HEK293T (cell line): ENCODE measurements around the gene OXCT2.
"Not testable (repeated sequence)": the region's sequence is repeated elsewhere in the genome, so short reads cannot be mapped to it uniquely, and the experiment has no call there.

ENCODE experiments used
- CTCF ChIA-PET: fragments of 350-600 bp; formaldehyde crosslinking; extraction: SDS; loops from one replicate; lab custom pipeline; 2021; ENCODE audit warnings: antibody characterized with exemption, inconsistent platforms; lab: Yijun Ruan, JAX
- POLR2A ChIA-PET: fragments of 350-600 bp; formaldehyde crosslinking; extraction: SDS; loops from one replicate; lab custom pipeline; 2020; ENCODE audit warnings: antibody characterized with exemption, inconsistent platforms; lab: Yijun Ruan, JAX
- DNase-seq: peaks from one replicate; pipeline ENCODE4 v3.0.0; 2012; ENCODE audit warnings: mixed read lengths; ENCODE audit errors: extremely low spot score
- ARNT ChIP-seq: fragments of 450-650 bp; IDR thresholded peaks from 2 replicates; pipeline ENCODE4 v1.6.1; 2017; ENCODE audit warnings: mild to moderate bottlenecking
- BHLHE40 ChIP-seq: fragments of 450-650 bp; IDR thresholded peaks from 2 replicates; pipeline ENCODE4 v1.6.1; 2016; ENCODE audit warnings: mild to moderate bottlenecking, moderate library complexity, borderline replicate concordance
- CTBP1 ChIP-seq: fragments of 450-650 bp; IDR thresholded peaks from 2 replicates; pipeline ENCODE4 v1.6.1; 2016; ENCODE audit warnings: borderline replicate concordance
- ELF4 ChIP-seq: fragments of 450-650 bp; IDR thresholded peaks from 2 replicates; pipeline ENCODE4 v1.6.1; 2017; ENCODE audit warnings: antibody characterized with exemption
- FOXA1 ChIP-seq: fragments of 450-650 bp; IDR thresholded peaks from 2 replicates; pipeline ENCODE4 v1.6.1; 2016; ENCODE audit warnings: mild to moderate bottlenecking
- FOXK2 ChIP-seq: fragments of 450-650 bp; IDR thresholded peaks from 2 replicates; pipeline ENCODE4 v1.6.1; 2016; ENCODE audit warnings: mild to moderate bottlenecking
- FOXM1 ChIP-seq: fragments of 450-650 bp; IDR thresholded peaks from 2 replicates; pipeline ENCODE4 v1.6.1; 2017; ENCODE audit warnings: mild to moderate bottlenecking, borderline replicate concordance
- HDGF ChIP-seq: fragments of 450-650 bp; IDR thresholded peaks from 2 replicates; pipeline ENCODE4 v1.6.1; 2017; ENCODE audit warnings: antibody characterized with exemption, borderline replicate concordance
- L3MBTL2 ChIP-seq: fragments of 450-650 bp; conservative IDR thresholded peaks from 2 replicates; pipeline ENCODE4 v1.6.1; 2016; ENCODE audit warnings: mild to moderate bottlenecking
- LEF1 ChIP-seq: fragments of 450-650 bp; IDR thresholded peaks from 2 replicates; pipeline ENCODE4 v1.6.1; 2017; ENCODE audit warnings: mild to moderate bottlenecking, borderline replicate concordance
- NFRKB ChIP-seq: fragments of 450-650 bp; IDR thresholded peaks from 2 replicates; pipeline ENCODE4 v1.6.1; 2016; ENCODE audit warnings: mild to moderate bottlenecking, moderate library complexity
- PKNOX1 ChIP-seq: fragments of 450-650 bp; IDR thresholded peaks from 2 replicates; pipeline ENCODE4 v1.6.1; 2016
- SP1 ChIP-seq: fragments of 450-650 bp; IDR thresholded peaks from 2 replicates; pipeline ENCODE4 v1.6.1; 2017
- SUZ12 ChIP-seq: fragments of 450-650 bp; IDR thresholded peaks from 2 replicates; pipeline ENCODE4 v1.6.1; 2016; ENCODE audit warnings: mild to moderate bottlenecking
- TARDBP ChIP-seq: fragments of 450-650 bp; IDR thresholded peaks from 2 replicates; pipeline ENCODE4 v1.6.1; 2016
- ZNF384 ChIP-seq: fragments of 450-650 bp; IDR thresholded peaks from 2 replicates; pipeline ENCODE4 v1.6.1; 2016

The OXCT2 gene

GRCh38 chr1:39771022-39771532 is at the start of gene OXCT2:
TSS of gene OXCT2 (minus strand) at chr1:39771348. CDS start at chr1:39771255, 93 bp downstream.
- POLR2A ChIA-PET, DNase-seq, CTCF ChIA-PET: not testable (repeated sequence)

DNA sequence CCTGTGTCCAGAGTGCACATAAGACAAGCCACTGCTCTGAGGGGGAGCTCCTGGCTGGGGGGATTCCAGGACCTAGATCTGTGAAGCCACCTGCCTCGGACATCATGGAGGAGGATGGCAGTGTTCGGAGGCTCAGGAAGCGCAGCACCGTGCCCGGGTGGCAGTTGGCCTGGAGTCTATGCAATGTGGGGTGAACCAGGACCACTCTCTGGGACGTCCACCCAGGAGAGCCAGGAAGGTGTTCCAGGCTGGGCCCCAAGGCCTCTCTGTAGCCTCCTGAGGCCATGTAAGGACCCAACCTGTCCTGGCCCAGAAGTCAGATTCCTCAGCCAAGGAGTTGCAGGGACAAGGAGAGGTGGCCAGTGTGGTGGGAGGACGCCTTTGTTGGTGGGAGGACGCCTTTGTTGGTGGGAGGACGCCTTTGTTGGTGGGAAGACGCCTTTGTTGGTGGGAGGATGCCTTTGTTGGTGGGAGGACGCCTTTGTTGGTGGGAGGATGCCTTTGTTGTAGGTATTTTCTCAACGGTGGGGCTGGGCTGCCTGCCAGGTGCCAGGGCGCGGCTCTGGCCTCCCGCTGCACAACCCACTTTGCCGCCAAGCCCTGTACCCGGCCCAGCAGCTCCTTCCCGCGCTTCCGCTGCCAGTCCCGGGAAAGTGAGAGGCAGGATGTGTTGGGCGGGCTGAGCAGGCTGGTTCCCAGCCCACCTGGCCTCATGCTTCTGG is 48.1 kb upstream of the OXCT2 start:
- DNase-seq = no peak
- TF ChIP-seq SUZ12 = no peak
- no peak for TF ChIP-seq FOXA1
- no peak for TF ChIP-seq ELF4
- CTCF ChIA-PET = interaction anchor here (0.6 to 0.9 kb wide), 2 partner anchors 101 to 155 kb away, joined by 3 read pairs; no protein-coding TSS in a partner anchor
- POLR2A ChIA-PET = no interaction called here

GRCh38 chr1:39818482-39818881 is 47.3 kb upstream of the OXCT2 start:
- CTCF ChIA-PET = interaction anchor here (2.4 kb wide), 1 partner anchor 83 kb away, joined by 11 read pairs; the partner anchor contains the start of gene MYCL
- DNase-seq = no peak
- TF ChIP-seq LEF1 (no peak), SUZ12 (no peak), HDGF (no peak)
- POLR2A ChIA-PET = no interaction called here

- CTCF ChIA-PET = interaction anchor here (0.6 to 2.4 kb wide), 7 partner anchors 14 to 157 kb away, joined by 3 to 11 read pairs (median 4); partner anchors contain the start of gene MYCL
- not testable (repeated sequence) for DNase-seq
- POLR2A ChIA-PET = interaction anchor here (0.6 kb wide), 1 partner anchor 102 kb away, joined by 3 read pairs; no protein-coding TSS in a partner anchor
Measured at GRCh38 chr1:39817091-39817932, 46.2 kb upstream of the OXCT2 start.

- DNase-seq = peak; percentile 80
- TF ChIP-seq TARDBP (no peak), FOXK2 (no peak), FOXM1 (no peak), ELF4 (no peak), FOXA1 (no peak)
- CTCF ChIA-PET = interaction anchor here (0.6 to 2.8 kb wide), 8 partner anchors 21 to 216 kb away, joined by 3 to 12 read pairs (median 5); partner anchors contain the start of gene MYCL
- POLR2A ChIA-PET = interaction anchor here (1.0 kb wide), 1 partner anchor 17 kb away, joined by 3 read pairs; no protein-coding TSS in a partner anchor
Measured at GRCh38 chr1:39816415-39817090, 45.4 kb upstream of the OXCT2 start.

DNA sequence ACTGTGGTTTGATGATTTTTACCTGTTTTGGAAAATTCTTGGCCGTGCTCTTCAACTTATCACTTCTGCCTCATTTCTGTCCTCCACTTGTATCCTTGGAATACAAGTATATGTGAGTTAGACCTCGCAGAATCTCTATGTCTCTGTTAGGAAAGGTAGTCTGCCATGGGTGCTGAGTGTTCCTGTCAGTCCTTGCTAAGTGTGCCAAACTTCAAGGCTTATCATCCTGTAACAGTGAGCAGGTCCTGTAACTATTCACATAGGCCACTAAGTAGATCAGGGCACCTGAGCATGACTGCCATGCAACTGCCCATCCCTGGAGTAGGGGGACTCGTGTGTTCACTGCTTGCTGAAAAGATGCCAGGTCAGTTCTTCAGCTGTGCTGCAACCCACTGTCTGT is 41.8 kb upstream of the OXCT2 start:
- ChIA-PET CTCF (interaction anchor here (0.7 kb wide), 1 partner anchor 173 kb away, joined by 3 read pairs; no protein-coding TSS in a partner anchor), POLR2A (no interaction called here)
- TF ChIP-seq CTBP1 (no peak), L3MBTL2 (no peak), ELF4 (no peak), TARDBP (no peak), FOXA1 (no peak), HDGF (no peak), NFRKB (no peak), FOXK2 (no peak), LEF1 (no peak), PKNOX1 (no peak), ZNF384 (no peak), ARNT (no peak), SUZ12 (no peak), SP1 (no peak)
- DNase-seq = no peak

- POLR2A ChIA-PET = no interaction called here
- TF ChIP-seq SUZ12 = no peak
- no peak for TF ChIP-seq FOXK2
- no peak for TF ChIP-seq ARNT
- no peak for TF ChIP-seq NFRKB
- TF ChIP-seq FOXM1 = no peak
- no peak for TF ChIP-seq HDGF
- no peak for TF ChIP-seq LEF1
- no peak for TF ChIP-seq L3MBTL2
- TF ChIP-seq TARDBP = no peak
- no peak for TF ChIP-seq BHLHE40
- TF ChIP-seq ELF4 = no peak
- no peak for TF ChIP-seq SP1
- TF ChIP-seq FOXA1 = no peak
- TF ChIP-seq ZNF384 = no peak
- TF ChIP-seq PKNOX1 = no peak
- CTCF ChIA-PET = no interaction called here
- no peak for DNase-seq
Measured at GRCh38 chr1:39808784-39809517, 37.8 kb upstream of the OXCT2 start.
